ENCODE data around the gene EML1.

- TF ChIP-seq ELF4 (IDR thresholded peaks at IDR 0.05) (no peak), BHLHE40 (IDR thresholded peaks at IDR 0.05; ENCODE audit: borderline replicate concordance) (no peak), PKNOX1 (IDR thresholded peaks at IDR 0.05) (no peak), TARDBP (IDR thresholded peaks at IDR 0.05) (no peak), FOXK2 (IDR thresholded peaks at IDR 0.05) (no peak), SUZ12 (IDR thresholded peaks at IDR 0.05) (no peak), FOXM1 (IDR thresholded peaks at IDR 0.05; ENCODE audit: borderline replicate concordance) (no peak), L3MBTL2 (conservative IDR thresholded peaks at IDR 0.05) (no peak), FOXA1 (IDR thresholded peaks at IDR 0.05) (no peak), HDGF (IDR thresholded peaks at IDR 0.05; ENCODE audit: borderline replicate concordance) (no peak), SP1 (IDR thresholded peaks at IDR 0.05) (no peak), LEF1 (IDR thresholded peaks at IDR 0.05; ENCODE audit: borderline replicate concordance) (no peak)
These were observed 7.8 kb upstream of the EML1 start for GRCh38 chr14:99785426-99785825.

Measured in HEK293T (cell line).